ENCODE measurements around the gene RTP5. TPM values are rescaled to one million over a fixed set of nuclear protein-coding genes. Genes with fewer than 3 reads are reported as not detected.

Gene RTP5
- total and polyA plus RNA-seq, 3 donors from 2014 or later = 0.13 to 0.93 (median 0.47) TPM

DNA sequence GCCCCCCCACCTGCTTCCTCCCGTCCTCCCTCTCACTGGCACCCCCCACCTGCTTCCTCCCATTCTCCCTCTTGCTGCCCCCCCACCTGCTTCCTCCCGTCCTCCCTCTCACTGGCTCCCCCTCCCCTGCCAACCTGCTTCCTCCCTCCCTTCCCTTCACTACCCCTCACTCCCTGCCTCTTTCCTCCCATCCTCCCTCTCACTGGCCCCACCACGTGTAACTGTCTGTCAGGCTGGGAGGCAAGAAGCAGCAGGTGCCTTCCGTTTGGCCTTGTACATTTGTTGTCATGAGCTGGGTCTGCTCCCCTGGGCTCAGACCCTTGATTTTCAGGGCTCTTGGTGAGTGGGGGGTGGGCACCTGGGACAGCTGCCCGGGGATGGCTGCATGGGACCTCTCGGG is 19.1 kb downstream of the RTP5 start:
- no peak overlapping the region for H3K27ac ChIP-seq
- H3K9me3 ChIP-seq = no peaks in the 10 kb centered on the region
- TF ChIP-seq, protein P1, sequence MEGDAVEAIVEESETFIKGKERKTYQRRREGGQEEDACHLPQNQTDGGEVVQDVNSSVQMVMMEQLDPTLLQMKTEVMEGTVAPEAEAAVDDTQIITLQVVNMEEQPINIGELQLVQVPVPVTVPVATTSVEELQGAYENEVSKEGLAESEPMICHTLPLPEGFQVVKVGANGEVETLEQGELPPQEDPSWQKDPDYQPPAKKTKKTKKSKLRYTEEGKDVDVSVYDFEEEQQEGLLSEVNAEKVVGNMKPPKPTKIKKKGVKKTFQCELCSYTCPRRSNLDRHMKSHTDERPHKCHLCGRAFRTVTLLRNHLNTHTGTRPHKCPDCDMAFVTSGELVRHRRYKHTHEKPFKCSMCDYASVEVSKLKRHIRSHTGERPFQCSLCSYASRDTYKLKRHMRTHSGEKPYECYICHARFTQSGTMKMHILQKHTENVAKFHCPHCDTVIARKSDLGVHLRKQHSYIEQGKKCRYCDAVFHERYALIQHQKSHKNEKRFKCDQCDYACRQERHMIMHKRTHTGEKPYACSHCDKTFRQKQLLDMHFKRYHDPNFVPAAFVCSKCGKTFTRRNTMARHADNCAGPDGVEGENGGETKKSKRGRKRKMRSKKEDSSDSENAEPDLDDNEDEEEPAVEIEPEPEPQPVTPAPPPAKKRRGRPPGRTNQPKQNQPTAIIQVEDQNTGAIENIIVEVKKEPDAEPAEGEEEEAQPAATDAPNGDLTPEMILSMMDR (IDR thresholded peaks at IDR 0.05) = no peak
- TF ChIP-seq POLR2A (IDR thresholded peaks at IDR 0.05) = no peak
- peaks cover 7% of the 10 kb centered on the region for H3K4me1 ChIP-seq
- DNase-seq = no peak
- no peaks in the 10 kb centered on the region for H3K36me3 ChIP-seq (ENCODE audit: low read depth, missing control alignments)
- H3K4me3 ChIP-seq = no peak overlapping the region
- intact Hi-C loops (cut with DNase I; ENCODE audit: low total_unique reads) = no loop called here
- WGBS, 2 donors = 58 to 71% methylated on average over 4 of the region's 6 CpGs
- H3K27me3 ChIP-seq = no peaks in the 10 kb centered on the region

DNA sequence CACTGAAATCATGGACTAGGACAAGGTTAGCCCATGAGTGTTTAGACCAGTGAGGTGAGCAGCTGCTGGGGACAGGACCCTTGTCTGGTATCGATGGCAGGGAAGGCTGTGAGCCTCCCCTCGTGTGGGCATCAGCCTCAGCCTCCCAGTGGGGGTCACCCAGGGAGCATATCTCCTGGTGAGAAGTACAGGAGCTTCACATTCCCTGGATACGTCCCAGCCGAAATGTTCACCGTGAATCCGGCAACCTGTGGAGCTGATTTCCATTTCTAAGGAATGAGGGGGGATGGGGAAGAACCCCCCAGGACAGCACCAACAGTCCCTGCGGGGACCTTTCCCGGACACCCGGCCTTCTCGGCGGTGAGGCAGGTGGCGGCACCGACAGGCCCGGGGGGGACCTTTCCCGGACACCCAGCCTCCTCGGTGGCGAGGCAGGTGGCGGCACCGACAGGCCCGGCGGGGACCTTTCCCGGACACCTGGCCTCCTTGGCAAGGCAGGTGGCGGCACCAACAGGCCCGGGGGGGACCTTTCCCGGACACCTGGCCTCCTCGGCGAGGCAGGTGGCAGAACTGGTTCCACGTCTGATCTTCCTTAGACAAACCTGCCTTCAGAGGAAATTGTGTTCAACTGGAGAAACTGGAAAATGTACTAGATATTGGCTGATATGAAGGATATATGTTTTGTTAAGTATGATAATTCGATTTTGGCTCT is 21.2 kb downstream of the RTP5 start:
- no peak overlapping the region for H3K27ac ChIP-seq
- H3K36me3 ChIP-seq (ENCODE audit: low read depth, missing control alignments) = no peaks in the 10 kb centered on the region
- H3K4me1 ChIP-seq = peaks cover 7% of the 10 kb centered on the region
- H3K4me3 ChIP-seq = no peak overlapping the region
- TF ChIP-seq POLR2A (IDR thresholded peaks at IDR 0.05) = no peak
- TF ChIP-seq, protein P1 (IDR thresholded peaks at IDR 0.05) = no peak
- DNase-seq = no peak
- H3K27me3 ChIP-seq = no peaks in the 10 kb centered on the region
- H3K9me3 ChIP-seq = no peaks in the 10 kb centered on the region
- WGBS, 2 donors = 95% methylated on average over 13 to 29 of the region's 29 CpGs
- intact Hi-C loops (cut with DNase I; ENCODE audit: low total_unique reads) = no loop called here

DNA sequence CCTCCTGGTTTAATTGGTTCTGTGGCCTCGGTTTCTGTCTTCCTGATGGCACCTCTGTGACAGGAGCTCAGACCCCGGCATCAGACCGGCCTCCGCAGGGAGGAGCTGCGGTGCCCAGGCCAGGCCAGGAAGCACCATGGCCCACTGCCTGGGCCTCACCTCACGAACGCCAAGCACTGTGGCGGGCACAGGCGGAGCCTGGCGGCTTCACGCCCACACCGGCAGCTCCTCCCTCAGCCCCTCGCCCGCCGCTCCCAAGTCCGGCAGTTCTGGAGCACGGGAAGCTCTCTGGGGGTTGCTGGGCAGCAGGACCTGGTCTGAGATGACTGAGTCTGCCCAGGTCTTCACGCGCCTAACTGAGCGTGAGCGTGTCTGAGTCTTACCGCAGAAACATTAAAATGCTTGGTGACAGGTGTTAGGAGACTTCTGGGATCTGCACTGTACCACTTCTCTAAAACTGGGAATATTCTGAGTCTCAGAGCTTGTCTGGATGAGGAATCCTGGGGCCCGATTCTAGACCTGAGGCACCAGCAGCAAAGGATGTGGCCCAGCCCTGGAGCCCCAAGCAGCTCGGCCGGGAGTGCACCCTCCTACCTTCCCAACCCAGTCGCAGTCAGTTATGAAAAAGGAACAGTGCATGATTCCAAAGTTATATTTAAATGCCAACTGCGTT is 21.9 kb downstream of the RTP5 start:
- TF ChIP-seq, protein P1 (IDR thresholded peaks at IDR 0.05) = no peak
- TF ChIP-seq POLR2A (IDR thresholded peaks at IDR 0.05) = no peak
- no peak for DNase-seq
- intact Hi-C loops (cut with DNase I; ENCODE audit: low total_unique reads) = no loop called here
- Histone ChIP-seq H3K4me3 (no peak overlapping the region), H3K4me1 (peaks cover 13% of the 10 kb centered on the region), H3K36me3 (ENCODE audit: low read depth, missing control alignments) (no peaks in the 10 kb centered on the region), H3K27ac (no peak overlapping the region), H3K9me3 (no peaks in the 10 kb centered on the region), H3K27me3 (no peaks in the 10 kb centered on the region)
- WGBS, 2 donors = 92 to 93% methylated on average over 26 to 27 of the region's 27 CpGs

DNA sequence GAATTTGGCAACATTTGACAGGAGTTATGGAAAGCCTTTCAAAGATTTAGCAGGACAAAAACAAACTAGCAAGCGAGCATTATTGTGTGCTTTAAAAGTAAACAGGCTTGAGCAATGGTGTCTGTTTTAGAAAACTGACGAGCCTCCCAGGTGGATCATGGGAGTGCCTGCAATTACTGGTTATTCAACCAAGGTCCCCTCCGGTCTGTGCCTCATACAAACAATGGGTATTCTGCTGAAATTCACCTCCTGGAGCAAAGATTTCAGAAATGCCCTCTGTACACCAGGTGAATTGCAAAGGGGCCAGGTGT is 22.4 kb downstream of the RTP5 start:
- DNase-seq = no peak
- WGBS, 2 donors = 88 to 94% methylated on average over 3 of the region's 3 CpGs
- no peaks in the 10 kb centered on the region for H3K27me3 ChIP-seq
- TF ChIP-seq, protein P1 (IDR thresholded peaks at IDR 0.05) = no peak
- TF ChIP-seq POLR2A (IDR thresholded peaks at IDR 0.05) = no peak
- H3K9me3 ChIP-seq = no peaks in the 10 kb centered on the region
- peaks cover 13% of the 10 kb centered on the region for H3K4me1 ChIP-seq
- no peak overlapping the region for H3K4me3 ChIP-seq
- intact Hi-C loops (cut with DNase I; ENCODE audit: low total_unique reads) = no loop called here
- H3K27ac ChIP-seq = no peak overlapping the region
- no peaks in the 10 kb centered on the region for H3K36me3 ChIP-seq (ENCODE audit: low read depth, missing control alignments)
